KOPT-K1 (cell line): ENCODE measurements around the gene RIPPLY2.
"Not testable (repeated sequence)": the region's sequence is repeated elsewhere in the genome, so short reads cannot be mapped to it uniquely, and the experiment has no call there.

Source experiments
- H3K27ac ChIP-seq: fragments of 200-600 bp; sonication (generic); 2 replicates; pipeline ENCODE4 v1.5.1; 2016; ENCODE audit warnings: antibody characterized with exemption, mild to moderate bottlenecking, low read depth, low read length; ENCODE audit not compliant: poor library complexity, severe bottlenecking
- H3K36me3 ChIP-seq: fragments of 200-600 bp; sonication (generic); 2 replicates; pipeline ENCODE4 v1.5.1; 2017; ENCODE audit warnings: antibody characterized with exemption, mild to moderate bottlenecking, low read length, moderate library complexity; ENCODE audit not compliant: insufficient read depth
- H3K9me3 ChIP-seq: fragments of 200-600 bp; sonication (generic); 2 replicates; pipeline ENCODE4 v1.5.1; 2017; ENCODE audit warnings: antibody characterized with exemption, low read length, mild to moderate bottlenecking; ENCODE audit not compliant: insufficient read depth, poor library complexity, severe bottlenecking

RIPPLY2 gene

DNA sequence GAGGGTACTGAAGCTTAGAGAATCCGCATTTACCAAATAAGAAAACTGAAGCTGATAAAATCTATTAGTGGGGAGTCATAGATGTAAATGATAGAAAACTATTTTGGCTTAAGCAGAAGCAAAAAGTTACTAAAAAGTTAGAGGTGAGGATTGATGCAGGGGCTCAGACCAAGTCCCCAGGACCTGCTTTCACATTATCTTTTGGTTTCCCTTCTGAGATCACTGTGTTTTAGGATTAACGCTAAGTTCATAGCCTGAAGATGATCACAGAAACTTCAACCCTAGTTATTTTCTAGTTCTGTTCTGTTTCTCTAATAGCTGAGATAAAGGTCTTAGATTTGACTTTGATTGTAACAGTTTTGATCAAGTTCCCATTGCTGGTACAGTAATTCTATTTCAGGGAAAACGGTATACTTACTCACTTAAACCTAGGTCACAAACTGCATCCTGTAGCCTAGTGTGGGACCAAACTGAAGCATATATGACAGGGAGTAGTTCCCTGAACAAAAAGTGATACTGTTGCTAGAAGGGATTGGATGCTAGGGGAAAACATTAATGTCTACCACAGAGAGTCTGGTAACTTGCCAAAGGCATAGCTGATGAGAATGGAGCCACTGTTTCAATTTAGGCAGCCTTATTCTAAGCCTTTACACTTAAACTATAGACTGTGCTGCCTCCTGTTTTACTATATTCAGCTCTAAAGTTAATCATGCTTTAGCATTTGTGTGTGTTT, 19.4 kb downstream of the RIPPLY2 start:
- H3K36me3 ChIP-seq: peaks cover 24% of the 10 kb centered on the region
- H3K27ac ChIP-seq: no peak overlapping the region
- peaks cover 23% of the 10 kb centered on the region for H3K9me3 ChIP-seq

DNA sequence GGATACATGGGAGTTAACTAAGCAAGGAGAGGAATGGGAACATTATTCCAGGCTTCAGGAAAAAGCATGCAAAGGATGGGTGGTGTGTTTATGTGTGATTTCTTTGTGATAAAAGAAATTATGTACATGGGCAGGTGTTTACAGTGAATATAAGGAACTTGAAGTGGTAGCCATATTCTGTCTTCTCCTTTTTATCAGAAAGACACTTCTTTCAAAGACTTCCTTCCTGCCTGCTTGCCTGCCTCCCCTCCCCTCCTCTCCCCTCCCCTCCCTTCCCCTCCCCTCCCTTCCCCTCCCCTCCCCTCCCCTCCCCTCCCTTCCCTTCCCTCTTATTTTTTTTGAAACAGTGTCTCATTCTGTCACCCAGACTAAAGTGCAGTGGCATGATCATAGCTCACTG, 20.7 kb downstream of the RIPPLY2 start:
- H3K9me3 ChIP-seq: peaks cover 9% of the 10 kb centered on the region
- H3K36me3 ChIP-seq: peaks cover 11% of the 10 kb centered on the region; the same call in 1 of the 2 replicates
- no peak overlapping the region for H3K27ac ChIP-seq

DNA sequence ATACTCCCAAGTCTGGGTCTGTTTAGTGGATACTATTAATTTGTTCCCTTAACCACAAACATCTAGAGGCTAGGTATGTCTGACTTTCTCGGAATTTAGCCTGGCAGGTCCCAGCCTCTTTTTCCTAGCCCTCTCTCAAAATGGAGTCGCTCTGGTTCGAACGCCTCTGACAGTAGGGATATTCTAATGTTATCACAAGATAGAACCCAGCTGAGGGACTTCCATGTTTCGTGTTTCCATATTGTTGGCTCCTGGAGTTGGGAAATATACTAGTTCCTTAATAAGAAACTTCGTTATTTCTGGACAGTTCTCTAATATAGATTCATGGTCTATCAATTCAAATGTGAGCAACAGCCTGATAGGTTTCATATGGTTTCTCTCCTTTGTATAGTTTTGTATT, 22.7 kb downstream of the RIPPLY2 start:
- H3K36me3 ChIP-seq: no peaks in the 10 kb centered on the region
- no peaks in the 10 kb centered on the region for H3K9me3 ChIP-seq
- no peak overlapping the region for H3K27ac ChIP-seq

DNA sequence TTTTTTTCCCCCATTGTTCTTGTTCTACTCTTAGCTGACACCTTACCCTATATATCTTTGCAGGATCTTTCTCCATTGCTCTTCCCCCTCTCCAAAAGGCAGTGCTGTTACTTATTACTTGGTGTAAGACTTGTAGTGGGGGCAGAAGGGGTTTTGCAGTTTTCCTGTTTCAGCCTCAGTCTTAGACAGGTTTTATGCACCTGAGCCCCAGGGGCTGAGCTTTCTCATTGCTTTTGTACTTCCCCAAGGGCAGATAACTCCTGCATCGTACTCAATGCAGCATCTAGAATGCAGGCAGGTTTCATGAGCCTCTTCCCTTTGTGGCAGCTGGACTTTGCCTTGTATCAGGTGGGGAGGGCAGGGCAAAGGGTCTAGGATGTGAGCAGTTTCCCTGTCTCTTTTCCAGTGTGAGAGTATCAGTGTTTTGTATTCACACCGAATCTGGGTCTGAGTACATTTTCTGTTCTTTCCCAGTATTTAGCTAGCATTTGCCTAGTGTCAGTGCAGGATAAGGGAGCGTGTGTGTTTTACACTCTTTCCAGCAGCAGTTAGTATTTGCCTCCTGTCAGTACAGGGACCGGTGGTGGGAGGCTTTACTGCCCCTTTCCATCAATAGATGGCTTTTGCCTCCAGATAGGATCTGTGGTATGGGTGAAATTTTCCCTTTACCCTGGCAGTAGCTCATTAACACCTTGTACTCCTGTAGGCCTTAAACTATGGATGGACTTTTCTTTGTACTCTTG, 25.9 kb downstream of the RIPPLY2 start:
- no peaks in the 10 kb centered on the region for H3K9me3 ChIP-seq
- no peak overlapping the region for H3K27ac ChIP-seq
- no peaks in the 10 kb centered on the region for H3K36me3 ChIP-seq

DNA sequence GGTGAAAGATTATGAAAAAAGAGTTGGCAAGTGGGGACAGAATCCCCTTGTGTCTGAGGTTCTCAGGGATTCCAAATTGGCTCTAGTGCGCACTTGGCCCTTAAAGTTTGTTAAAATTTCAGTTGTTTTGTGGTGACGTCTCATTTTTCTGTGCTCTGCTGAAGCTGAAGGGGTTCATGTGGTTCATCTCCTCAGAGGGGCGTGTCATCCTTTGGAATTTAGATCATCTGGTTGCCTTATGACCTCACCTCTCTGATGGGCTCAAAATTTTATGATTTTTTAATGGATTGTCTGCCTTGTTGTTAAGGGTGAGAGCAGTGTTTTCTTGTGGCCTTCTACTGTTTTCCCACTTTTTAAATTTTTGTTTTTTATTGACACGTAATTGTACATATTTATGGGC, 26.6 kb downstream of the RIPPLY2 start:
- Histone ChIP-seq H3K9me3 (no peaks in the 10 kb centered on the region), H3K36me3 (no peaks in the 10 kb centered on the region), H3K27ac (no peak overlapping the region)

DNA sequence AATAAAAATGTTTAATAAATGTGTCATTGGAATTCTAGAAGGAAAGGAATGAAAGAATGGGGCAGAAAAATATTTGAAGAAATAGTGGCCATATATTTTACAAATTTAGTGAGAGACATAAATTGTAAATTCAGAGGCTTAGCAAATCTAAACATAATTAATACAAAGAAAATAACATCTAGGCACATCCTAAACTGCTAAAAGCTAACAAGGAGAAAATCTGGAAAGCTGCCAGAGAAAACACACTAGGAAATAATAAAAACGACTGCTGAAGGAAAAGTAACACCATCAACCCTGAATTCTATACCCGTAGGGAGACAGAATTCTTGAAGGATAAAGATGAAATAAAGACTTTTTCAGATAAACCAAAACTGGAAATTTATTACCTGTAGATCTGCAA, 30.1 kb downstream of the RIPPLY2 start:
- no peaks in the 10 kb centered on the region for H3K36me3 ChIP-seq
- H3K27ac ChIP-seq: no peak overlapping the region
- no peaks in the 10 kb centered on the region for H3K9me3 ChIP-seq

DNA sequence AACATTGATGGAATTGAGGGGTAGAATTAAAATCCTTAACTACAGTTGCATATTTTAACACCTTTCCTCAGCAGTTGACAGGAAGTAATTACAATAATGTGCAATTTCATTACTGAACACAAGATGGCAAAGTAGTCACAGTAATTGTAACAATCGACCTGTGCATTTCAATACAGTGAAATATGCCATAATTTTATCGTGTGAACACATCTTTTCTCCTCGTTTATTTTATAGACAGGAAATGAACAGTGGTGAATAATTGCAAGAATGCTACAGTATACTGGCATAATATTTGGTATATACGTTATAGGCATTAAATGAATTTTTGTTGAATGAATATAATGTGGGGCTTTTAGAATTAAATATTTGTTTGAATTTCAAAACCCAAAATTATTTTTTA, 31.4 kb downstream of the RIPPLY2 start:
- no peak overlapping the region for H3K27ac ChIP-seq
- no peaks in the 10 kb centered on the region for H3K9me3 ChIP-seq
- H3K36me3 ChIP-seq: no peaks in the 10 kb centered on the region

DNA sequence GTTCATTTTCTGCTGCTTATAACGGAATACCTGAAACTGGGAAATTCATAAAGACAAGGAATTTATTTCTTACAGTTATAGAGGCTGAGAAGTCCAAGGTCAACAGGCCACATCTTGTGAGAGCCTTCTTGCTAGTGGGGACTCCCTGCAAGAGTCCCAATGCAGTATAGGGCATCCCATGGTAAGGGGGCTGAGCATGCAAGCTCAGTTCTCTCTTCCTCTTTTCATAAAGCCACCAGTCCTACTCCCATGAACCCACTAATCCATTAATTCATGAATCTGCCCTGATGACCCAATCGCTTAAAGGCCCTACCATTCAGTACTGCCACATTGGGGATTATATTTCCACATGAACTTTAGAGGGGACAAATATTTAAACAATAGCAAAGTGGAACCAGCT, 32.8 kb downstream of the RIPPLY2 start:
- H3K27ac ChIP-seq: no peak overlapping the region

DNA sequence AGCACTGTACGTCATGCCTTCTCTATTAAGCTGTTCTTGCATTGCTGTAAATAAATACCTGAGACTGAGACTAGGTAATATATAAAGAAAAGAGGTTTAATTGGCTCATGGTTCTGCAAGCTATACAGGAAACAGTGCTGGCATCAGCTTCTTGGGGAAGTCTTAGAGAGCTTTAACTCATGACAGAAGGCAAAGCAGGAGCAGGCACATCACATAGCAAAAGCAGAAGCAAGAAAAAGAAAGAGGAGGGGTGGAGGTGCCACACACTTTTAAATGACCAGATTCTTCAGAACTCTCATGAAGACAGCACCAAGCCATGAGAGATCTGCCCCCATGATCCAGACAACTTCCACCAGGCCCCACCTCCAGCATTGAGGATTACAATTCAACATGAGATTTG, 36.5 kb downstream of the RIPPLY2 start:
- Histone ChIP-seq H3K9me3 (no peaks in the 10 kb centered on the region), H3K27ac (no peak overlapping the region), H3K36me3 (no peaks in the 10 kb centered on the region)

More for the DNA sequence above, 32.8 kb downstream of the RIPPLY2 start:
- no peaks in the 10 kb centered on the region for H3K36me3 ChIP-seq
- H3K9me3 ChIP-seq: no peaks in the 10 kb centered on the region

DNA sequence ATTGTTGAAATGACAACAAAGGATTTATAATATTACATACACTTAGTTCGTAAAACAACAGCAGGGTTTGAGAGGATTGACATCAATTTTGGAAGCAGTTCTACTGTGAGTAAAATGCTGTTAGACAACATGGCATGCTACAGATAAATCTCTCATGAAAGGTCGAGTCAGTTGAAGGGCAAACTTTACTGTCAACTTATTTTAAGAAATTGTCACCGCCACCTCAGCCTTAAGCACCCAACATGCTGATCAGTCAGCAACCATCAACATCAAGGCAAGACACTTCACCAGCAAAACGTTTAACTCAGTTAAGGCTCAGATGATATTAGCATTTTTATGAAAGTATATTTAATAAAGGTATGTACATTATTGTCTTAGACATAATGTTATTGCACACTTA, 37.4 kb downstream of the RIPPLY2 start:
- no peak overlapping the region for H3K27ac ChIP-seq

DNA sequence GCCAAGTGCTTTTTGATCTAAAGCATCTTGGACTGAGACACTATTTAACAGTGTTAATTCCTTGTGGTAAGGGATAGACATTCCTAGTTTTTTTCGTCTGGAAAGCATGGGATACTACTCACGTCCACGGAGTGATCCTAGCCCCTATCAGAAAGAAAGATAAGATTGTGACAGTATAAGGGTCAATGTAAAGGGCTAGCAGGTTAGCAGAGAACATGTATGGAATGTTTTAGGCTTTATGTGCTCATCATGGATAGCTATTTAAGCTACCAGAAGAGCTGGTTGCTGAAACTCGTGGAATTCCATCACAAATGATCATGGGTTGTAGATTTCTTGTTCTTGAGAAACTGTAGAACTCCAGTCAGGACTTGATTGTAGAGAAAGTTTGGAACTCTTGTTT, 38.4 kb downstream of the RIPPLY2 start:
- Histone ChIP-seq H3K36me3 (no peaks in the 10 kb centered on the region), H3K9me3 (no peaks in the 10 kb centered on the region), H3K27ac (no peak overlapping the region)

More for the DNA sequence above, 37.4 kb downstream of the RIPPLY2 start:
- Histone ChIP-seq H3K9me3 (no peaks in the 10 kb centered on the region), H3K36me3 (no peaks in the 10 kb centered on the region)

DNA sequence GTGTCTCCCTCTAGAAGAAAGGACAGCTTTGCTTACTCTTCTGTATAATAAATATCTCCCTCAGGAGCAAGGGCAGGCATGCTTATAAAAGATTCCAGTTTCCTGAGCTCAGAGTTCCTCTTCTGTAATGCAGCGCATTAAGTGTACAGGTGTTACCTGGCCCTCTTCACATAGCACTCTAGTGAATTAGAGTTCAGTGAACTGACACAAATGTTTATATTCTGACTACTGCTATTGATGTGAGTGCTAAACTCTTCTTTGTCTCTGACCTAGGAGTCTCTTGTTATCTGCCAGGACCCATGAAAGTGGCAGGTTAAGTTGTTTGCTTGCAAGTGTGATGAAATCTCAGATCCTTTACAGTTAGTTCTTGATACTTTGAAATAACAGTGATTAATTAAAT, 39.9 kb downstream of the RIPPLY2 start:
- no peaks in the 10 kb centered on the region for H3K9me3 ChIP-seq
- no peaks in the 10 kb centered on the region for H3K36me3 ChIP-seq
- no peak overlapping the region for H3K27ac ChIP-seq

DNA sequence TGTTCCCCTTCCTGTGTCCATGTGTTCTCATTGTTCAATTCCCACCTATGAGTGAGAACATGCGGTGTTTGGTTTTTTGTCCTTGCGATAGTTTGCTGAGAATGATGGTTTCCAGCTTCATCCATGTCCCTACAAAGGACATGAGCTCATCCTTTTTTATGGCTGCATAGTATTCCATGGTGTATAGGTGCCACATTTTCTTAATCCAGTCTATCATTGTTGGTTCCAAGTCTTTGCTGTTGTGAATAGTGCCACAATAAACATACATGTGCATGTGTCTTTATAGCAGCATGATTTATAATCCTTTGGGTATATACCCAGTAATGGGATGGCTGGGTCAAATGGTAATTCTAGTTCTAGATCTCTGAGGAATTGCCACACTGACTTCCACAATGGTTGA, 43.9 kb downstream of the RIPPLY2 start:
- H3K27ac ChIP-seq, H3K9me3 ChIP-seq, H3K36me3 ChIP-seq: not testable (repeated sequence)

DNA sequence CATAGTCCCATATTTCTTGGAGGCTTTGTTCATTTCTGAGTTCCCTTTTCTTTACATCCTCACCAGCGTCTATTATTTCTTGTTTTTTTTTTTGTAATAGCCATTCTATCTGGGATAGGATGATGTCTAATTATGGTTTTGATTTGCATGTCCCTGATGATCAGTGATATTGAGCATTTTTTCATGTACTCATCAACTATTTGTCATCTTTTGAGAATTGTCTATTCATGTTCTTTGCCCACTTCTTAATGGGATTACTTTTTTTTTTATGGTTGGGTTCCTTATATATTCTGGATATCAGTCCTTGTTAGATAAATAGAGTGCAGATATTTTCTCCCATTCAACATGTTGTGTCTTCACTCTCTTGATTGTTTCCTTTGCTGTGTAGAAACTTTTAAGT, 48.5 kb downstream of the RIPPLY2 start:
- no peaks in the 10 kb centered on the region for H3K36me3 ChIP-seq
- H3K9me3 ChIP-seq: peaks cover 39% of the 10 kb centered on the region
- H3K27ac ChIP-seq: no peak overlapping the region

DNA sequence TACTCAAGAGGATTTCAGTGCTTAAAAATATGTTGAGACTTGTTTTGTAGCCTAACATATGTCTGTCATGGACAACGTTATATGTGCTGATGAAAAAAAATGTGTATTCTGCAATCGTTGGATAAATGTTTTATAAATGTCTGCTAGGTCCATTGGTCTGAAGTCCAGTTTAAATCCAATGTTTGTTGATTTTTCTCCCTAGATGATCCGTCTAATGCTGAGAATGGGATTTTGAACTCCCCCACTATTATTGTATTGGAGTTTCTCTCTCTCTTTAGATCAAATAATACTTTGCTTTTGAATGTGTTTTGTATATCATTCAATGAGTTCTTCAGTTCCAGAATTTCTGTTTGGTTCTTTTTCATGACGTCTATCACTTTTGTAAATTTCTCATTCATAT, 51.2 kb downstream of the RIPPLY2 start:
- Histone ChIP-seq H3K27ac (no peak overlapping the region), H3K9me3 (peaks cover 39% of the 10 kb centered on the region), H3K36me3 (no peaks in the 10 kb centered on the region)

DNA sequence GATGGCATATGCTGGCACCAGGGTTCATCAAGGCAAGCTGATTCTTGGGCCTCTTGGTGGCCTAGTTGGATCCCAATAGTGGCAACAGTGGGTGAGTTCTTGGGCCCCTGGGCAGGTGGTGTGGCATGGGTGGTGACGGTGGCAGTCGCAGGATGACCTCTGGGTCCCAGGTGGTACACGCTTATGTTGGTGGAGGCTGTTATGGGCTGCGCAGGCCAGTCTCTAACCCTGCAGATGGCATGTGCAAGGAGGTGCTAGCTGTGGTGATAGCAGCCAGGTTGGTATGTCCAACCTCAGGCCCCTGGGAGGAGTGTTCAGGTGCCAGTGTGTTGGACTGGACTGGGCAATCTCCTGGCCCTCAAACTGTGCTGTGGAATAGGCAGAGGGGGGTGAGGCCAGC, 52.5 kb downstream of the RIPPLY2 start:
- no peaks in the 10 kb centered on the region for H3K36me3 ChIP-seq
- H3K27ac ChIP-seq: no peak overlapping the region
- H3K9me3 ChIP-seq: peaks cover 39% of the 10 kb centered on the region
